Sigmoid colon (tissue), 7 donors: ENCODE measurements around the gene GALNT18. TPM values are rescaled to one million over a fixed set of nuclear protein-coding genes. Genes with fewer than 3 reads are reported as not detected.
A peak's percentile ranks its signal among the peaks of the same experiment; 100 is the strongest.

ENCODE experiments used
- DNase-seq: peaks from one replicate; pipeline ENCODE4 v3.0.0-alpha.2; 2019
- H3K27ac ChIP-seq, 4 donors: fragments of 200-600 bp; sonication (generic); one replicate each; pipeline ENCODE4 v1.5.1; 2016 to 2019; ENCODE audit warnings: mild to moderate bottlenecking in 1 of 4
- H3K27me3 ChIP-seq, 3 donors: fragments of 200-600 bp; sonication (generic); one replicate each; pipeline ENCODE4 v1.5.1; 2019; ENCODE audit warnings: mild to moderate bottlenecking in 1 of 3
- H3K36me3 ChIP-seq, 4 donors: fragments of 200-600 bp; sonication (generic); one replicate each; pipeline ENCODE4 v1.5.1; 2016 to 2019
- H3K4me1 ChIP-seq, 4 donors: fragments of 200-600 bp; sonication (generic); one replicate each; pipeline ENCODE4 v1.5.1; 2017 to 2019
- H3K4me3 ChIP-seq, 4 donors: fragments of 200-600 bp; sonication (generic); one replicate each; pipeline ENCODE4 v1.5.1; 2017 to 2019; ENCODE audit warnings: mild to moderate bottlenecking in 2 of 4, moderate library complexity in 1 of 4
- H3K9me3 ChIP-seq, 4 donors: fragments of 200-600 bp in 3 of 4; sonication (generic) in 3 of 4; one replicate each; pipeline versions ENCODE4 v1.5.1 to v1.6.1; 2013 to 2019
- EP300 ChIP-seq, 4 donors: sonication (generic); formaldehyde crosslinking; IDR thresholded peaks; one replicate each; pipeline ENCODE4 v1.6.1; 2017; ENCODE audit warnings: antibody characterized with exemption in 4 of 4
- POLR2A ChIP-seq, 2 donors: fragments of 450-650 bp; IDR thresholded peaks; one replicate each; pipeline ENCODE4 v1.6.1; 2016; ENCODE audit warnings: antibody characterized with exemption in 2 of 2, mild to moderate bottlenecking in 2 of 2, moderate library complexity in 2 of 2
- POLR2AphosphoS5 ChIP-seq, 4 donors: sonication (generic); formaldehyde crosslinking; IDR thresholded peaks; one replicate each; pipeline ENCODE4 v1.6.1; 2017; ENCODE audit warnings: antibody characterized with exemption in 4 of 4
- WGBS, 2 donors: extraction: QIAGEN DNeasy Blood & Tissue Kit; methylation state at CpG; one replicate each; pipeline ENCODE4 v1.1.7; 2013; 5-methylcytosine and 5-hydroxymethylcytosine counted together
- intact Hi-C: fragments of 100-400 bp; cut with DNase I; formaldehyde crosslinking; loops from one replicate; pipeline ENCODE4 v1.15.1; 2023
- polyA plus RNA-seq, 3 donors: library from polyadenylated mRNA; stranded (reverse); fragments of 200-250 nt; gene quantifications; one replicate each; pipeline ENCODE4 v1.2.3, GENCODE V29; 2013
- small RNA-seq, 3 donors: library from RNA; depleted of rRNA; stranded (forward); fragments of <200 nt; gene quantifications; one replicate each; pipeline ENCODE3, GENCODE V24; 2016
- total RNA-seq, 4 donors: library from RNA; depleted of rRNA; stranded (reverse); fragments of >200 nt; gene quantifications; one replicate each; pipeline ENCODE4 v1.1.0, GENCODE V29; 2016
- TF ChIP-seq, protein P1 (sequence below), 4 experiments: fragments of 450-650 bp in 3 of 4; fragments of 200-600 bp in 1 of 4; IDR thresholded peaks; one replicate each; pipeline ENCODE4 v1.5.1; 2016 to 2019; ENCODE audit warnings: antibody characterized with exemption in 4 of 4, mild to moderate bottlenecking in 3 of 4, moderate library complexity in 2 of 4
- donor health status: healthy with polysubstance abuse.
- donor health status: Bipolar disorder and iron deficiency.
- donor health status: healthy.

GALNT18 gene
- total and polyA plus RNA-seq, 7 donors, result 0.92 to 48.6 (median 34.9) TPM

DNA sequence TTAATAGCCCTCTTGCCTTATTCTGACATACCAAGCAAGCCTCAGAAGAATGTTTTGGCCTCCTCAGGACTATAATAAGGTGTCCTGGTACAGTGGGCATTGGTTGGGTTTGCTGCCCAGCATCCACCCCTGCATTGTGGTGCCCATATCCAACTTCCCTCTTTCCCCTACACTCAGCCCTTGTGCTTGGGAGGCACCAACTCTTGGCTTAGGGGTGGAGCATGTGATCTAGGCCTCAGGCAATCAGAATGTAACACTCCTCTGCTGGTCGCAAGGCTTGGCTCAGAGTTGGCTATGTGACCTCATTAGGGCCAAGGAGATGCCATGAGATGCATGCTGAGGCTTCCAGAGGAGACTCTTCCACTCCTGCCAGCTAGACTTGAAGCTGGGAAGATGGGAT lies 391.7 kb downstream of the GALNT18 start:
- Histone ChIP-seq H3K9me3 (no peaks in the 10 kb centered on the region), H3K27ac (peak overlapping the region in 1 of 4 donors; percentile 30), H3K4me1 (peaks cover 0 to 18% (median 0%) of the 10 kb centered on the region in 4 donors), H3K36me3 (no peaks in the 10 kb centered on the region), H3K4me3 (no peak overlapping the region), H3K27me3 (no peaks in the 10 kb centered on the region)
- TF ChIP-seq, protein P1, sequence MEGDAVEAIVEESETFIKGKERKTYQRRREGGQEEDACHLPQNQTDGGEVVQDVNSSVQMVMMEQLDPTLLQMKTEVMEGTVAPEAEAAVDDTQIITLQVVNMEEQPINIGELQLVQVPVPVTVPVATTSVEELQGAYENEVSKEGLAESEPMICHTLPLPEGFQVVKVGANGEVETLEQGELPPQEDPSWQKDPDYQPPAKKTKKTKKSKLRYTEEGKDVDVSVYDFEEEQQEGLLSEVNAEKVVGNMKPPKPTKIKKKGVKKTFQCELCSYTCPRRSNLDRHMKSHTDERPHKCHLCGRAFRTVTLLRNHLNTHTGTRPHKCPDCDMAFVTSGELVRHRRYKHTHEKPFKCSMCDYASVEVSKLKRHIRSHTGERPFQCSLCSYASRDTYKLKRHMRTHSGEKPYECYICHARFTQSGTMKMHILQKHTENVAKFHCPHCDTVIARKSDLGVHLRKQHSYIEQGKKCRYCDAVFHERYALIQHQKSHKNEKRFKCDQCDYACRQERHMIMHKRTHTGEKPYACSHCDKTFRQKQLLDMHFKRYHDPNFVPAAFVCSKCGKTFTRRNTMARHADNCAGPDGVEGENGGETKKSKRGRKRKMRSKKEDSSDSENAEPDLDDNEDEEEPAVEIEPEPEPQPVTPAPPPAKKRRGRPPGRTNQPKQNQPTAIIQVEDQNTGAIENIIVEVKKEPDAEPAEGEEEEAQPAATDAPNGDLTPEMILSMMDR (IDR thresholded peaks at IDR 0.05), result no peak
- TF ChIP-seq POLR2A (IDR thresholded peaks at IDR 0.05) (no peak), EP300 (IDR thresholded peaks at IDR 0.05) (no peak), POLR2AphosphoS5 (IDR thresholded peaks at IDR 0.05) (no peak)
- 92 to 93% methylated on average over 1 of the region's 1 CpG for WGBS, 2 donors
- intact Hi-C loops, result loop anchor here (10.0 kb wide), 1 partner anchor 105 kb away; no protein-coding TSS in a partner anchor
- DNase-seq, result no peak

DNA sequence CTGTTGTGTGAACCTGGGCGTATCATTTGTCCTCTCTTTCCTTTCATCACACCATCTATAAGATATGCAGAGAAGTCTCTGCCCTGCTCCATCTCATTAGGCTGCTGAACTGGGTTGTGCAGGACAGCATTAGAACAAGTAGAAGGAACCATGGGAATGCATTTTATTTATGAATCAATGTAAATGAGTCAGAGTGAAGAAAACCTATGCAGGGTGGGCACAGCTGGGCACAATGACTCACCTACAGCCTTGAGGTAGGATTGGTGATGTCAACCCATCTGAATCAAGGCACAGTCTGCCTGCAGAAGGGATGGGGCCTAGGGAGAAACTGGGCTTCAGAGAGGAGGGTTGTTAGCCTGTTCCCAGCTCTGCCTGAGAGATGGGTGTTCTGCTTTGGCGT lies 392.2 kb downstream of the GALNT18 start:
- TF ChIP-seq EP300 (IDR thresholded peaks at IDR 0.05), result no peak
- TF ChIP-seq POLR2AphosphoS5 (IDR thresholded peaks at IDR 0.05), result no peak
- TF ChIP-seq, protein P1 (IDR thresholded peaks at IDR 0.05), result no peak
- Histone ChIP-seq H3K27ac (no peak overlapping the region), H3K4me3 (no peak overlapping the region), H3K9me3 (no peaks in the 10 kb centered on the region), H3K27me3 (no peaks in the 10 kb centered on the region), H3K4me1 (peaks cover 0 to 18% (median 0%) of the 10 kb centered on the region in 4 donors), H3K36me3 (no peaks in the 10 kb centered on the region)
- WGBS, 2 donors, result 93 to 94% methylated on average over 2 of the region's 2 CpGs
- intact Hi-C loops, result loop anchor here (10.0 kb wide), 1 partner anchor 105 kb away; no protein-coding TSS in a partner anchor
- no peak for DNase-seq

DNA sequence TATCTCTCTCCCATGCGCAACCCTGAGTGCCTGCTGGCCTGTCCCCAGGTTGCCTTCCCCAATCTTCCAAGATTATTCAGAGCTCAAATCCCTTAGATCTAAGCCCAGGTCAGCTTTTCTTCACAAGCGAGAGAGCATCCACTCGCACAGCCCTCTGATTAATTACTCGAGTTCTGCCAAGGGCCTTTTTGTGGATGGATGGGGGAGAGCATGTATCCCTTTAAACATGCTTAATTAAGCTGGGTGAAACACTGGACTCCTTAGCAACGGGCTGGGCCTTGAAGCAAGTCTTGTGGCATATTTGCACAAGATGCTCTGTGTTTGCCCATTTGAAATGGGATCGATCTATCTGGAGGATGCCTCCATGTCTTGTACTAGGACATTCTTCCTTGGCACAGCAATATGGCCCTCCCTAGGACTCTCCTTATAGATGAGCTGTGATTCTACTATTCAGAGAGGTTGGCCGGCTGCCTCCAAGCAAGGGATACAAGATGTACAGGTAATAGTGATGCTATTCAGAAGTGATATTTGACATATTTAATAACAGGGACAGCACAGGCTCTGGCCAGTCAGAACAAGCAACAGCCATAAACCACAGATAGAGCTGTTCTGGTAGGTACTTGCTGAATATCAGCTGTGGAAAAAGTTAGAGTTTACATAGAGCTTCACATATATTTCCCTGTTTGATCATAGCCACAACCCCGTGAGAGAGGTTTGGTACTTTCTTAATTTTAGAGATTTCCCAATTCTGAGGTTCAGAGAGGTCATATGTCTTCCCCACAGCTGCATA lies 394.3 kb downstream of the GALNT18 start:
- Histone ChIP-seq H3K36me3 (no peaks in the 10 kb centered on the region), H3K27ac (no peak overlapping the region), H3K9me3 (no peaks in the 10 kb centered on the region), H3K4me3 (no peak overlapping the region), H3K4me1 (peaks cover 0 to 18% (median 0%) of the 10 kb centered on the region in 4 donors), H3K27me3 (no peaks in the 10 kb centered on the region)
- TF ChIP-seq POLR2A (IDR thresholded peaks at IDR 0.05) (no peak), EP300 (IDR thresholded peaks at IDR 0.05) (no peak), POLR2AphosphoS5 (IDR thresholded peaks at IDR 0.05) (no peak)
- TF ChIP-seq, protein P1 (IDR thresholded peaks at IDR 0.05), result no peak
- intact Hi-C loops, result no loop called here
- no peak for DNase-seq
- 89 to 92% methylated on average over 8 of the region's 8 CpGs for WGBS, 2 donors

Small RNA genes within 50 kb of the gene (small RNA-seq; reads per million reads assigned to genes)
- gene MIR4299, result 0 reads per million in 3 donors

Other genes starting within 250 kb of the GALNT18 start
- gene USP47, start 220.0 kb upstream of the GALNT18 start, total RNA-seq, result 100 to 1,000 TPM in 3 of 4 donors, 10 to 100 TPM in 1; 84.9 to 105 (median 103) TPM
- gene USP47, start 220.0 kb upstream of the GALNT18 start, polyA plus RNA-seq, result 10 to 100 TPM; 10.6 to 21.3 (median 17.4) TPM